SK-N-SH (cell line): ENCODE data around the gene ZMIZ2. TPM values are rescaled to one million over a fixed set of nuclear protein-coding genes. Genes with fewer than 3 reads are reported as not detected.

Source experiments
- CTCF ChIA-PET: fragments of 300-600, 350-600 bp; formaldehyde crosslinking; extraction: SDS; loops from one replicate; lab custom pipeline; 2021; lab: Yijun Ruan, JAX
- POLR2A ChIA-PET: fragments of 350-600 bp; sonication (Branson Sonifier 250); formaldehyde crosslinking; extraction: SDS; loops from one replicate; lab custom pipeline; 2020; ENCODE audit warnings: antibody characterized with exemption, inconsistent platforms; lab: Yijun Ruan, JAX
- DNase-seq: peaks from one replicate; pipeline ENCODE4 v3.0.0; 2012
- H2AFZ ChIP-seq: fragments of 200-600 bp; sonication (generic); 2 replicates; pipeline ENCODE4 v1.8.1; 2016; ENCODE audit warnings: antibody characterized with exemption, mild to moderate bottlenecking, low read depth
- H3F3A ChIP-seq: fragments of 200-600 bp; sonication (generic); replicated peaks from 2 replicates; pipeline ENCODE3; 2016; ENCODE audit warnings: antibody characterized with exemption, mild to moderate bottlenecking; ENCODE audit not compliant: insufficient read depth
- H3K27ac ChIP-seq, 2 experiments: fragments of 200-500 bp in 1 of 2; fragments of 200-600 bp in 1 of 2; sonication (Bioruptor generic) in 1 of 2; sonication (generic), shearing (Covaris generic) in 1 of 2; 2 replicates each; pipeline versions ENCODE4 v1.5.1 to v1.6.1; 2014 to 2016; ENCODE audit warnings: low read depth in 2 of 2, inconsistent platforms in 1 of 2, low read length in 1 of 2, mild to moderate bottlenecking in 1 of 2, mixed read lengths in 1 of 2
- H3K27me3 ChIP-seq: fragments of 200-600 bp; sonication (generic), shearing (Covaris generic); 2 replicates; pipeline ENCODE4 v1.6.1; 2016; ENCODE audit warnings: mixed run types; ENCODE audit not compliant: insufficient read depth
- H3K36me3 ChIP-seq, 2 experiments: fragments of 200-500 bp in 1 of 2; fragments of 200-600 bp in 1 of 2; sonication (Bioruptor generic) in 1 of 2; sonication (generic) in 1 of 2; replicated peaks in 1 of 2; 2 replicates each; pipeline versions ENCODE3 to v1.5.1; 2014 to 2016; ENCODE audit warnings: low read length in 1 of 2, mild to moderate bottlenecking in 1 of 2; ENCODE audit not compliant: insufficient read depth in 2 of 2, control insufficient read depth in 1 of 2
- H3K4me1 ChIP-seq, 2 experiments: fragments of 200-500 bp in 1 of 2; fragments of 200-600 bp in 1 of 2; sonication (Bioruptor generic) in 1 of 2; sonication (generic), shearing (Covaris generic) in 1 of 2; 2 replicates each; pipeline versions ENCODE4 v1.5.1 to v1.6.1; 2014 to 2016; ENCODE audit warnings: low read depth in 1 of 2, low read length in 1 of 2, mixed run types in 1 of 2; ENCODE audit not compliant: insufficient read depth in 2 of 2, control insufficient read depth in 1 of 2
- H3K4me2 ChIP-seq: fragments of 200-600 bp; sonication (generic), shearing (Covaris generic); 2 replicates; pipeline ENCODE4 v1.6.1; 2017; ENCODE audit warnings: mixed run types
- H3K4me3 ChIP-seq, 2 experiments: fragments of 200-500 bp in 1 of 2; fragments of 200-600 bp in 1 of 2; sonication (Bioruptor generic) in 1 of 2; sonication (generic), shearing (Covaris generic) in 1 of 2; 2 replicates each; pipeline versions ENCODE4 v1.5.1 to v1.8.1; 2014 to 2016; ENCODE audit warnings: low read depth in 2 of 2, inconsistent platforms in 1 of 2, low read length in 1 of 2, mild to moderate bottlenecking in 1 of 2, mixed read lengths in 1 of 2, moderate library complexity in 1 of 2
- H3K79me2 ChIP-seq: fragments of 200-600 bp; sonication (generic); 2 replicates; pipeline ENCODE4 v1.8.1; 2017; ENCODE audit warnings: mild to moderate bottlenecking; ENCODE audit not compliant: insufficient read depth
- H3K9ac ChIP-seq: fragments of 200-600 bp; sonication (generic); 2 replicates; pipeline ENCODE4 v1.6.1; 2017; ENCODE audit warnings: mixed run types
- H3K9me2 ChIP-seq: fragments of 200-600 bp; sonication (generic); 2 replicates; pipeline ENCODE4 v1.6.1; 2017; ENCODE audit warnings: mixed run types
- H3K9me3 ChIP-seq: fragments of 200-600 bp; sonication (generic); 2 replicates; pipeline ENCODE4 v1.6.1; 2017; ENCODE audit warnings: mixed run types, mild to moderate bottlenecking, moderate library complexity
- H4K20me1 ChIP-seq: fragments of 200-600 bp; sonication (generic); 2 replicates; pipeline ENCODE4 v1.6.1; 2017; ENCODE audit warnings: mild to moderate bottlenecking, mixed run types; ENCODE audit not compliant: insufficient read depth
- CHD2 ChIP-seq: fragments of 150-350 bp; IDR thresholded peaks from 2 replicates; pipeline ENCODE4 v1.6.1; 2018; ENCODE audit warnings: low read length; ENCODE audit not compliant: partially characterized antibody
- ELF1 ChIP-seq: IDR thresholded peaks from 2 replicates; pipeline ENCODE4 v1.4.0; 2012
- EP300 ChIP-seq, 2 experiments: IDR thresholded peaks; 2 replicates each; pipeline versions ENCODE4 v1.4.0 to v1.6.1; 2012; ENCODE audit warnings: borderline replicate concordance in 1 of 2, low read depth in 1 of 2, low read length in 1 of 2
- EZH2phosphoT487 ChIP-seq: fragments of 200-600 bp; sonication (generic); IDR thresholded peaks from 2 replicates; pipeline ENCODE4 v1.6.1; 2017; ENCODE audit warnings: low read depth, mixed run types, mild to moderate bottlenecking, antibody characterized with exemption, moderate library complexity, borderline replicate concordance
- FOXJ3 ChIP-seq: sonication (generic); formaldehyde crosslinking; IDR thresholded peaks from 2 replicates; pipeline ENCODE4 v1.5.1; 2020; ENCODE audit warnings: mild to moderate bottlenecking, missing genetic modification reagents
- FOXM1 ChIP-seq: IDR thresholded peaks from 2 replicates; pipeline ENCODE4 v1.4.0; 2012; ENCODE audit warnings: low read depth, mild to moderate bottlenecking
- GATA2 ChIP-seq: sonication (generic); formaldehyde crosslinking; IDR thresholded peaks from 2 replicates; pipeline ENCODE4 v1.5.0; 2020; ENCODE audit warnings: mild to moderate bottlenecking, missing genetic modification reagents
- JUND ChIP-seq: IDR thresholded peaks from 2 replicates; pipeline ENCODE4 v1.4.0; 2012
- MXI1 ChIP-seq: IDR thresholded peaks from 2 replicates; pipeline ENCODE4 v1.6.1; 2012; ENCODE audit warnings: mild to moderate bottlenecking, low read depth, low read length, improper control_type of control experiment
- NRF1 ChIP-seq: IDR thresholded peaks from 2 replicates; pipeline ENCODE4 v1.6.1; 2012; ENCODE audit warnings: low read depth, mild to moderate bottlenecking, low read length
- RAD21 ChIP-seq: IDR thresholded peaks from 2 replicates; pipeline ENCODE4 v1.6.1; 2012; ENCODE audit warnings: mild to moderate bottlenecking, low read length
- RCOR1 ChIP-seq: fragments of 150-350 bp; IDR thresholded peaks from 2 replicates; pipeline ENCODE4 v1.6.1; 2017; ENCODE audit warnings: antibody characterized with exemption, low read length
- RFX5 ChIP-seq: IDR thresholded peaks from 2 replicates; pipeline ENCODE4 v1.6.1; 2012; ENCODE audit warnings: mild to moderate bottlenecking, improper control_type of control experiment, low read length
- RXRA ChIP-seq: IDR thresholded peaks from 2 replicates; pipeline ENCODE4 v1.4.0; 2012; ENCODE audit warnings: low read depth, mild to moderate bottlenecking, borderline replicate concordance
- SIN3A ChIP-seq: IDR thresholded peaks from 2 replicates; pipeline ENCODE4 v1.6.1; 2012; ENCODE audit warnings: low read depth, mild to moderate bottlenecking, low read length, moderate library complexity, borderline replicate concordance
- SMC3 ChIP-seq: IDR thresholded peaks from 2 replicates; pipeline ENCODE4 v1.6.1; 2012; ENCODE audit warnings: low read depth, low read length, improper control_type of control experiment
- TCF12 ChIP-seq: IDR thresholded peaks from 2 replicates; pipeline ENCODE4 v1.4.0; 2012
- WGBS: methylation state at CpG from one replicate; pipeline ENCODE4 v1.1.6; 2017; ENCODE audit warnings: low lambda C conversion rate; 5-methylcytosine and 5-hydroxymethylcytosine counted together
- polyA plus RNA-seq, 3 experiments: library from polyadenylated mRNA; depleted of rRNA; stranded (reverse); fragments of >200 nt; gene quantifications; 2 replicates each; pipeline ENCODE4 v1.2.3, GENCODE V29; 2012
- TF ChIP-seq, protein P1 (sequence below): IDR thresholded peaks from 2 replicates; pipeline ENCODE4 v1.6.1; 2012; ENCODE audit warnings: mild to moderate bottlenecking, low read depth, low read length, moderate library complexity
- TF ChIP-seq, protein P2 (sequence below): fragments of 150-350 bp; IDR thresholded peaks from 2 replicates; pipeline ENCODE4 v1.6.1; 2016; ENCODE audit warnings: mild to moderate bottlenecking, low read depth, low read length
- TF ChIP-seq, protein P3 (sequence below): IDR thresholded peaks from 2 replicates; pipeline ENCODE4 v1.4.0; 2012; ENCODE audit warnings: low read depth, borderline replicate concordance
- TF ChIP-seq, protein P4 (sequence below): IDR thresholded peaks from 2 replicates; pipeline ENCODE4 v1.4.0; 2012; ENCODE audit warnings: low read depth, borderline replicate concordance
- TF ChIP-seq, protein P5 (sequence below): IDR thresholded peaks from 2 replicates; pipeline ENCODE4; 2012
- TF ChIP-seq, protein P6 (sequence below): IDR thresholded peaks from 2 replicates; pipeline ENCODE4 v1.4.0; 2012; ENCODE audit warnings: low read depth

Gene ZMIZ2
- polyA plus RNA-seq, 1 of the 3 experiments (the other 2 are of a cell fraction): 18.1 TPM

DNA sequence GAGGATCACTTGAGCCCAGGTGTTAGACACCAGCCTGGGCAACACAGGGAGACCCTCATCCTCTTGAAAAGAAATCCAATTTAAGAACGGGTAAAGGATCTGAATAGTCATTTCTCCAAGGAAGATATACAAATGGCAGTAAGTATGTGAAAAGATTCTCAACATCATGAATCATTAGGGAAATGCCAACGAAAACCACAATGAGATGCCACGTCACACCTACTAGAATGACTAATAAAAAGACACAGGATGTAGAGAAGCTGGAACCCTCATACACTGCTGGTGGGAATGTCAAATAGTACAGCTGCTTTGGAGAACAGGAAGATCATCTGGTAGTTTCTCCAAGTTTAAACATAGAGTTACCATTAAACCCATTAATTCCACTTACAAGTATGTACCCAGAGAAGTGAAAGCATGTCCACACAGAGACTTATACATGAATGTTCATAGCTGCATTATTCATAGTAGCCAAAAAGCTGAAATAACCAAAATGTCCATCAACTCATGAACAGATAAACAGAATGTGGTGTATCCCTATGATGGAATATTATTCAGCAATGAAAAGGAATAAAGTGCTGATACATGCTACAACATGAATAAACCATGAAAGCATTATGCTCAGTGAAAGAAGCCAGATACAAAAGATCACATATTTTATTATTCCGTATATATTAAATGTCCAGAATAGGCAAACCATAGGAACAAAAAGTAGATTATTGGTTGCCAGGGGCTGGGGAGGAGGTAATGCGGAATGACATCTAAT is 13.1 kb upstream of the ZMIZ2 start:
- Histone ChIP-seq H3K27ac (peak overlapping the region in 1 of 2 experiments; percentile 99; a peak in 2 of 4 replicates), H3K36me3 (no peaks in the 10 kb centered on the region), H3K9ac (peak overlapping the region; percentile 75), H2AFZ (peak overlapping the region; percentile 86), H4K20me1 (no peaks in the 10 kb centered on the region), H3K4me2 (peak overlapping the region; percentile 79), H3K79me2 (no peaks in the 10 kb centered on the region), H3K4me1 (peaks cover 0 to 15% of the 10 kb centered on the region in 2 experiments; a peak in 3 of 4 replicates), H3K9me2 (no peaks in the 10 kb centered on the region), H3K4me3 (peak overlapping the region in 1 of 2 experiments; percentile 29; a peak in 1 of 4 replicates), H3F3A (peaks cover 28% of the 10 kb centered on the region), H3K9me3 (no peaks in the 10 kb centered on the region), H3K27me3 (no peaks in the 10 kb centered on the region)
- ChIA-PET POLR2A (no interaction called here), CTCF (interaction anchor here (1.7 kb wide), 1 partner anchor 121 kb away, joined by 5 read pairs; no protein-coding TSS in a partner anchor)
- no peak for DNase-seq
- 45% methylated on average over 5 of the region's 5 CpGs for WGBS
- TF ChIP-seq FOXM1: peak; percentile 58; the same call in 1 of the 2 replicates
- TF ChIP-seq RFX5: no peak
- TF ChIP-seq FOXJ3 (CRISPR knock-in tag): no peak
- no peak for TF ChIP-seq RCOR1
- TF ChIP-seq, protein P1, sequence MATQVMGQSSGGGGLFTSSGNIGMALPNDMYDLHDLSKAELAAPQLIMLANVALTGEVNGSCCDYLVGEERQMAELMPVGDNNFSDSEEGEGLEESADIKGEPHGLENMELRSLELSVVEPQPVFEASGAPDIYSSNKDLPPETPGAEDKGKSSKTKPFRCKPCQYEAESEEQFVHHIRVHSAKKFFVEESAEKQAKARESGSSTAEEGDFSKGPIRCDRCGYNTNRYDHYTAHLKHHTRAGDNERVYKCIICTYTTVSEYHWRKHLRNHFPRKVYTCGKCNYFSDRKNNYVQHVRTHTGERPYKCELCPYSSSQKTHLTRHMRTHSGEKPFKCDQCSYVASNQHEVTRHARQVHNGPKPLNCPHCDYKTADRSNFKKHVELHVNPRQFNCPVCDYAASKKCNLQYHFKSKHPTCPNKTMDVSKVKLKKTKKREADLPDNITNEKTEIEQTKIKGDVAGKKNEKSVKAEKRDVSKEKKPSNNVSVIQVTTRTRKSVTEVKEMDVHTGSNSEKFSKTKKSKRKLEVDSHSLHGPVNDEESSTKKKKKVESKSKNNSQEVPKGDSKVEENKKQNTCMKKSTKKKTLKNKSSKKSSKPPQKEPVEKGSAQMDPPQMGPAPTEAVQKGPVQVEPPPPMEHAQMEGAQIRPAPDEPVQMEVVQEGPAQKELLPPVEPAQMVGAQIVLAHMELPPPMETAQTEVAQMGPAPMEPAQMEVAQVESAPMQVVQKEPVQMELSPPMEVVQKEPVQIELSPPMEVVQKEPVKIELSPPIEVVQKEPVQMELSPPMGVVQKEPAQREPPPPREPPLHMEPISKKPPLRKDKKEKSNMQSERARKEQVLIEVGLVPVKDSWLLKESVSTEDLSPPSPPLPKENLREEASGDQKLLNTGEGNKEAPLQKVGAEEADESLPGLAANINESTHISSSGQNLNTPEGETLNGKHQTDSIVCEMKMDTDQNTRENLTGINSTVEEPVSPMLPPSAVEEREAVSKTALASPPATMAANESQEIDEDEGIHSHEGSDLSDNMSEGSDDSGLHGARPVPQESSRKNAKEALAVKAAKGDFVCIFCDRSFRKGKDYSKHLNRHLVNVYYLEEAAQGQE: peak; percentile 61; the same call in 1 of the 2 replicates
- peak; percentile 98 for TF ChIP-seq JUND
- TF ChIP-seq CHD2: no peak
- TF ChIP-seq GATA2 (CRISPR knock-in tag): no peak
- TF ChIP-seq, protein P2, sequence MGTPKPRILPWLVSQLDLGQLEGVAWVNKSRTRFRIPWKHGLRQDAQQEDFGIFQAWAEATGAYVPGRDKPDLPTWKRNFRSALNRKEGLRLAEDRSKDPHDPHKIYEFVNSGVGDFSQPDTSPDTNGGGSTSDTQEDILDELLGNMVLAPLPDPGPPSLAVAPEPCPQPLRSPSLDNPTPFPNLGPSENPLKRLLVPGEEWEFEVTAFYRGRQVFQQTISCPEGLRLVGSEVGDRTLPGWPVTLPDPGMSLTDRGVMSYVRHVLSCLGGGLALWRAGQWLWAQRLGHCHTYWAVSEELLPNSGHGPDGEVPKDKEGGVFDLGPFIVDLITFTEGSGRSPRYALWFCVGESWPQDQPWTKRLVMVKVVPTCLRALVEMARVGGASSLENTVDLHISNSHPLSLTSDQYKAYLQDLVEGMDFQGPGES: no peak
- TF ChIP-seq, protein P3, sequence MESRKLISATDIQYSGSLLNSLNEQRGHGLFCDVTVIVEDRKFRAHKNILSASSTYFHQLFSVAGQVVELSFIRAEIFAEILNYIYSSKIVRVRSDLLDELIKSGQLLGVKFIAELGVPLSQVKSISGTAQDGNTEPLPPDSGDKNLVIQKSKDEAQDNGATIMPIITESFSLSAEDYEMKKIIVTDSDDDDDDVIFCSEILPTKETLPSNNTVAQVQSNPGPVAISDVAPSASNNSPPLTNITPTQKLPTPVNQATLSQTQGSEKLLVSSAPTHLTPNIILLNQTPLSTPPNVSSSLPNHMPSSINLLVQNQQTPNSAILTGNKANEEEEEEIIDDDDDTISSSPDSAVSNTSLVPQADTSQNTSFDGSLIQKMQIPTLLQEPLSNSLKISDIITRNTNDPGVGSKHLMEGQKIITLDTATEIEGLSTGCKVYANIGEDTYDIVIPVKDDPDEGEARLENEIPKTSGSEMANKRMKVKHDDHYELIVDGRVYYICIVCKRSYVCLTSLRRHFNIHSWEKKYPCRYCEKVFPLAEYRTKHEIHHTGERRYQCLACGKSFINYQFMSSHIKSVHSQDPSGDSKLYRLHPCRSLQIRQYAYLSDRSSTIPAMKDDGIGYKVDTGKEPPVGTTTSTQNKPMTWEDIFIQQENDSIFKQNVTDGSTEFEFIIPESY: 0 out of 2 replicates have a peak, but pooled peaks have one; percentile 62
- no peak for TF ChIP-seq NRF1
- peak; percentile 45; the same call in 1 of the 2 replicates for TF ChIP-seq ELF1
- TF ChIP-seq, protein P4, sequence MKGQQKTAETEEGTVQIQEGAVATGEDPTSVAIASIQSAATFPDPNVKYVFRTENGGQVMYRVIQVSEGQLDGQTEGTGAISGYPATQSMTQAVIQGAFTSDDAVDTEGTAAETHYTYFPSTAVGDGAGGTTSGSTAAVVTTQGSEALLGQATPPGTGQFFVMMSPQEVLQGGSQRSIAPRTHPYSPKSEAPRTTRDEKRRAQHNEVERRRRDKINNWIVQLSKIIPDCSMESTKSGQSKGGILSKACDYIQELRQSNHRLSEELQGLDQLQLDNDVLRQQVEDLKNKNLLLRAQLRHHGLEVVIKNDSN: no peak
- no peak for TF ChIP-seq RAD21
- peak; percentile 65; the same call in 1 of the 2 replicates for TF ChIP-seq SIN3A
- TF ChIP-seq SMC3: no peak
- peak in 1 of 2 experiments; percentile 89; a peak in 2 of 4 replicates for TF ChIP-seq EP300 (IDR thresholded peaks at IDR 0.05; ENCODE audit: borderline replicate concordance in 1 of 2, low read depth in 1 of 2, low read length in 1 of 2)
- TF ChIP-seq EZH2phosphoT487: no peak
- peak; percentile 96 for TF ChIP-seq TCF12
- TF ChIP-seq, protein P5, sequence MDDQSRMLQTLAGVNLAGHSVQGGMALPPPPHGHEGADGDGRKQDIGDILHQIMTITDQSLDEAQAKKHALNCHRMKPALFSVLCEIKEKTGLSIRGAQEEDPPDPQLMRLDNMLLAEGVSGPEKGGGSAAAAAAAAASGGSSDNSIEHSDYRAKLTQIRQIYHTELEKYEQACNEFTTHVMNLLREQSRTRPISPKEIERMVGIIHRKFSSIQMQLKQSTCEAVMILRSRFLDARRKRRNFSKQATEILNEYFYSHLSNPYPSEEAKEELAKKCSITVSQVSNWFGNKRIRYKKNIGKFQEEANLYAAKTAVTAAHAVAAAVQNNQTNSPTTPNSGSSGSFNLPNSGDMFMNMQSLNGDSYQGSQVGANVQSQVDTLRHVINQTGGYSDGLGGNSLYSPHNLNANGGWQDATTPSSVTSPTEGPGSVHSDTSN: peak; percentile 93
- TF ChIP-seq RXRA: peak; percentile 90
- TF ChIP-seq MXI1: no peak
- TF ChIP-seq, protein P6, sequence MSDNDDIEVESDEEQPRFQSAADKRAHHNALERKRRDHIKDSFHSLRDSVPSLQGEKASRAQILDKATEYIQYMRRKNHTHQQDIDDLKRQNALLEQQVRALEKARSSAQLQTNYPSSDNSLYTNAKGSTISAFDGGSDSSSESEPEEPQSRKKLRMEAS: peak; percentile 74; the same call in 1 of the 2 replicates
